Peyer's patch (tissue), 4 donors: ENCODE measurements around the gene UHRF1.

Experiments
- CTCF ChIP-seq, 6 experiments: fragments of 450-650 bp in 4 of 6; fragments of 200-600 bp in 2 of 6; sonication (generic) in 1 of 6; IDR thresholded peaks; one replicate each; pipeline ENCODE4 v1.5.1; 2017 to 2019; ENCODE audit warnings: antibody characterized with exemption in 6 of 6, mild to moderate bottlenecking in 3 of 6, moderate library complexity in 1 of 6
- POLR2A ChIP-seq, 2 donors: fragments of 450-650 bp; IDR thresholded peaks; one replicate each; pipeline ENCODE4 v1.5.1; 2017; ENCODE audit warnings: antibody characterized with exemption in 2 of 2, mild to moderate bottlenecking in 2 of 2, moderate library complexity in 2 of 2

GRCh38 chr19:4991996-4992698 is 82.8 kb downstream of the UHRF1 start:
- TF ChIP-seq POLR2A (IDR thresholded peaks at IDR 0.05) = no peak
- no peak for TF ChIP-seq CTCF (IDR thresholded peaks at IDR 0.05)
